CD4-positive, alpha-beta T cell (primary cell): ENCODE results near the gene RXRA. TPM values are rescaled to one million over a fixed set of nuclear protein-coding genes. Genes with fewer than 3 reads are reported as not detected.

ENCODE experiments used
- ATAC-seq: fragments of 200-7000 bp; cut with Tn5 transposase; one replicate; pipeline ENCODE4 v1.10.0; 2022; ENCODE audit warnings: mild to moderate bottlenecking; ENCODE audit not compliant: poor library complexity
- CTCF ChIA-PET: fragments of 350-600 bp; sonication (Branson Sonifier 250); formaldehyde crosslinking; loops from one replicate; lab custom pipeline; 2021; ENCODE audit warnings: antibody characterized with exemption, inconsistent platforms; lab: Charles Lee
- POLR2A ChIA-PET: fragments of 350-600 bp; sonication (Branson Sonifier 250); formaldehyde crosslinking; loops from one replicate; lab custom pipeline; 2021; ENCODE audit warnings: antibody characterized with exemption, inconsistent platforms; lab: Charles Lee
- DNase-seq, 14 experiments: peaks; one replicate each; pipeline ENCODE4 v3.0.0-alpha.2; 2013 to 2020; ENCODE audit warnings: mixed read lengths in 2 of 14
- H3K27ac ChIP-seq, 2 donors: one replicate each; pipeline versions ENCODE4 v1.5.1 to v1.7.0; 2013; ENCODE audit warnings: low read length in 2 of 2, low read depth in 1 of 2, mild to moderate bottlenecking in 1 of 2
- H3K27me3 ChIP-seq, 2 experiments: 1 replicate in 1 of 2; 2 replicates in 1 of 2; pipeline versions ENCODE4 v1.6.1 to v1.7.0; 2013; ENCODE audit warnings: low read length in 2 of 2, control low read depth in 1 of 2, mild to moderate bottlenecking in 1 of 2, moderate library complexity in 1 of 2; ENCODE audit not compliant: insufficient read depth in 2 of 2, control insufficient read depth in 1 of 2
- H3K36me3 ChIP-seq: one replicate; pipeline ENCODE4 v1.6.1; 2013; ENCODE audit warnings: low read length, control low read depth; ENCODE audit not compliant: insufficient read depth
- H3K4me1 ChIP-seq: one replicate; pipeline ENCODE4 v1.6.1; 2013; ENCODE audit warnings: low read length, control low read depth; ENCODE audit not compliant: insufficient read depth
- H3K4me3 ChIP-seq: one replicate; pipeline ENCODE4 v1.5.1; 2013; ENCODE audit warnings: mild to moderate bottlenecking, low read length, moderate library complexity
- H3K9me3 ChIP-seq, 2 experiments: 1 replicate in 1 of 2; 2 replicates in 1 of 2; pipeline versions ENCODE4 v1.6.1 to v1.7.0; 2013; ENCODE audit warnings: low read length in 2 of 2, mild to moderate bottlenecking in 2 of 2, control low read depth in 1 of 2, moderate library complexity in 1 of 2; ENCODE audit not compliant: control insufficient read depth in 1 of 2, insufficient read depth in 1 of 2
- H3K27ac Mint-ChIP-seq: one replicate; pipeline ENCODE4 v1.8.0; 2020; ENCODE audit warnings: mixed read lengths
- H3K27me3 Mint-ChIP-seq: one replicate; pipeline ENCODE4 v1.8.0; 2021; ENCODE audit warnings: mixed read lengths
- H3K36me3 Mint-ChIP-seq: one replicate; pipeline ENCODE4 v1.8.0; 2021; ENCODE audit warnings: low read depth, mixed read lengths
- H3K4me1 Mint-ChIP-seq: one replicate; pipeline ENCODE4 v1.8.0; 2021; ENCODE audit warnings: low read depth, mixed read lengths
- H3K4me3 Mint-ChIP-seq: one replicate; pipeline ENCODE4 v1.8.0; 2020; ENCODE audit warnings: mild to moderate bottlenecking, mixed read lengths
- H3K9me3 Mint-ChIP-seq: one replicate; pipeline ENCODE4 v1.8.0; 2020; ENCODE audit warnings: mixed read lengths
- intact Hi-C, 2 experiments: fragments of 100-400 bp; cut with DNase I in 1 of 2; cut with micrococcal nuclease in 1 of 2; formaldehyde crosslinking; loops; one replicate each; pipeline versions ENCODE4 v1.15.1 to v1.9.0; 2023 to 2025; cut with DNase I, micrococcal nuclease
- total RNA-seq, 174 experiments: library from RNA in 2 of 174; stranded (reverse) in 2 of 174; gene quantifications; one replicate each; pipeline ENCODE4 v1.2.3 and lab custom pipeline; 2021 to 2026
- TF ChIP-seq, protein P1 (sequence below): fragments of 200-600 bp; IDR thresholded peaks from one replicate; pipeline ENCODE4 v1.8.0; 2022; ENCODE audit warnings: antibody characterized with exemption, mild to moderate bottlenecking

The RXRA gene
- total RNA-seq, 2 experiments from 2014 or later = 7.3 to 8.4 TPM

DNA sequence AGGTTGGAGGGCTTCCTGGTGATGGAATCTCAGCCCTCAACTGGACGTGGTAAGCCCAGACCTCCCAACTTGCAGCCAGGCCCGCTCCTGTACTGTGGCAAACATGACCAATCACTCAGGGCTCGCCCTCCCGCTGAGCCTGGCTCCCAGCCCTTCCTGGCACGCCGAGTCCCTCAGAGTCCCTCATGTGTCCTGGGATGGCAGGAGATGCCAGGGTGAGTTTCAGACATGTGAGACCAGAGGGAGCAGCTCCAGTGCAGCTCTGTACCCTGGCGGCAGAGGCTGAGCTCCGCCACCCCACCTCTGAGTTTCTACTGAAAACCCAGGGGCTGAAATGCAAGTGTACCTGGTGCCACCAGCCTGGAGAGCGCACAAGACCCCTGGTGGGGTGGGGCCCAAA, 42.0 kb upstream of the RXRA start:
- H3K9me3 ChIP-seq = no peaks in the 10 kb centered on the region
- no peak for DNase-seq
- no peak overlapping the region for H3K27ac ChIP-seq
- H3K4me1 ChIP-seq = no peaks in the 10 kb centered on the region
- Mint-ChIP-seq H3K27me3 (no peaks in the 10 kb centered on the region), H3K27ac (no peak overlapping the region), H3K36me3 (no peaks in the 10 kb centered on the region), H3K4me3 (no peak overlapping the region), H3K4me1 (no peaks in the 10 kb centered on the region), H3K9me3 (no peaks in the 10 kb centered on the region)
- POLR2A ChIA-PET = no interaction called here
- no peak overlapping the region for H3K4me3 ChIP-seq
- CTCF ChIA-PET = no interaction called here
- H3K36me3 ChIP-seq = no peaks in the 10 kb centered on the region
- TF ChIP-seq, protein P1, sequence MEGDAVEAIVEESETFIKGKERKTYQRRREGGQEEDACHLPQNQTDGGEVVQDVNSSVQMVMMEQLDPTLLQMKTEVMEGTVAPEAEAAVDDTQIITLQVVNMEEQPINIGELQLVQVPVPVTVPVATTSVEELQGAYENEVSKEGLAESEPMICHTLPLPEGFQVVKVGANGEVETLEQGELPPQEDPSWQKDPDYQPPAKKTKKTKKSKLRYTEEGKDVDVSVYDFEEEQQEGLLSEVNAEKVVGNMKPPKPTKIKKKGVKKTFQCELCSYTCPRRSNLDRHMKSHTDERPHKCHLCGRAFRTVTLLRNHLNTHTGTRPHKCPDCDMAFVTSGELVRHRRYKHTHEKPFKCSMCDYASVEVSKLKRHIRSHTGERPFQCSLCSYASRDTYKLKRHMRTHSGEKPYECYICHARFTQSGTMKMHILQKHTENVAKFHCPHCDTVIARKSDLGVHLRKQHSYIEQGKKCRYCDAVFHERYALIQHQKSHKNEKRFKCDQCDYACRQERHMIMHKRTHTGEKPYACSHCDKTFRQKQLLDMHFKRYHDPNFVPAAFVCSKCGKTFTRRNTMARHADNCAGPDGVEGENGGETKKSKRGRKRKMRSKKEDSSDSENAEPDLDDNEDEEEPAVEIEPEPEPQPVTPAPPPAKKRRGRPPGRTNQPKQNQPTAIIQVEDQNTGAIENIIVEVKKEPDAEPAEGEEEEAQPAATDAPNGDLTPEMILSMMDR = no peak
- ATAC-seq = no peak
- peaks cover 0 to 3% of the 10 kb centered on the region in 2 experiments for H3K27me3 ChIP-seq
- intact Hi-C loops = no loop called here

GRCh38 chr9:134284741-134285140, 41.5 kb upstream of the RXRA start:
- ChIA-PET CTCF (no interaction called here), POLR2A (no interaction called here)
- Mint-ChIP-seq H3K4me3 (no peak overlapping the region), H3K27ac (no peak overlapping the region), H3K27me3 (no peaks in the 10 kb centered on the region), H3K4me1 (no peaks in the 10 kb centered on the region), H3K9me3 (no peaks in the 10 kb centered on the region), H3K36me3 (no peaks in the 10 kb centered on the region)
- ATAC-seq = no peak
- DNase-seq = no peak
- Histone ChIP-seq H3K27me3 (peaks cover 0 to 3% of the 10 kb centered on the region in 2 experiments), H3K36me3 (no peaks in the 10 kb centered on the region), H3K27ac (no peak overlapping the region), H3K4me3 (no peak overlapping the region), H3K9me3 (no peaks in the 10 kb centered on the region), H3K4me1 (no peaks in the 10 kb centered on the region)
- TF ChIP-seq, protein P1 = no peak
- intact Hi-C loops = no loop called here

DNA sequence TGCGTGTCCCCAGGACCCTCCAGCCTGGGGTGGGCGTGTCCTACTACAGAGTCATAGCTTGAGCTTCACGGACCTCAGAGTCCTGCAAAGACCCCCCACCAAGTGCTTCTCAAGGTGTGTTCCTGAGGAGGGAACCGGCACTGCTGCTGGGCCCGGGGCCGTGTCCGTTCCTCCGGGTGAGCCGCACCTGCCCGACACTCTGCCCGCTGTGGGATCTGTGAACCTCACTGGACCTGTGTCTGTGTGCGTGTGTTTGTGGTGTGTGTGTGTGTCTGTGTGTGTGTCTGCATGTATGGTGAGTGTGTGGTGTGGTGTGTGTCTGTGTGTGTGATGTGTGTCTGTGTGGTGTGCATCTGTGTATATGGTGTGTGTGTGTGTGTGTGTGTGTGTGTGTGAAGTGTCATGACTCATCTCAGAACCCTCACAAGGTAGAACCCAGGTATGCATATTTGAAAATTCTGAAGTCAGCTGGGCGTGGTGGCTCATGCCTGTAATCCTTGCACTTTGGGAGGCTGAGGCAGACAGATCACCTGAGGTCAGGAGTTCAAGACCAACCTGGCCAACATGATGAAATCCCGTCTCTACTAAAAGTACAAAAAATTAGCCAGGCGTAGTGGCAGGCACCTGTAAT, 40.9 kb upstream of the RXRA start:
- TF ChIP-seq, protein P1 = no peak
- intact Hi-C loops = no loop called here
- no peak for ATAC-seq
- H3K4me3 ChIP-seq = no peak overlapping the region
- no peaks in the 10 kb centered on the region for H3K36me3 ChIP-seq
- ChIA-PET POLR2A (interaction anchor here (0.7 kb wide), 1 partner anchor 742 kb away, joined by 3 read pairs; no protein-coding TSS in a partner anchor), CTCF (no interaction called here)
- no peak for DNase-seq
- H3K4me3 Mint-ChIP-seq = no peak overlapping the region
- no peaks in the 10 kb centered on the region for H3K4me1 Mint-ChIP-seq
- no peak overlapping the region for H3K27ac Mint-ChIP-seq
- no peaks in the 10 kb centered on the region for H3K27me3 Mint-ChIP-seq
- H3K9me3 ChIP-seq = no peaks in the 10 kb centered on the region
- H3K4me1 ChIP-seq = no peaks in the 10 kb centered on the region
- H3K36me3 Mint-ChIP-seq = no peaks in the 10 kb centered on the region
- H3K9me3 Mint-ChIP-seq = no peaks in the 10 kb centered on the region
- no peak overlapping the region for H3K27ac ChIP-seq
- peaks cover 0 to 3% of the 10 kb centered on the region in 2 experiments for H3K27me3 ChIP-seq
